HG02938 (cell line): Measurements from ENCODE around the gene ATP6V0A1.

Source experiments
- ATAC-seq: cut with Tn5 transposase; IDR thresholded peaks from one replicate; pipeline ENCODE4 v1.9.1; 2021; ENCODE audit warnings: mild to moderate bottlenecking, moderate library complexity; ENCODE audit not compliant: unreplicated experiment

ATP6V0A1 gene

DNA sequence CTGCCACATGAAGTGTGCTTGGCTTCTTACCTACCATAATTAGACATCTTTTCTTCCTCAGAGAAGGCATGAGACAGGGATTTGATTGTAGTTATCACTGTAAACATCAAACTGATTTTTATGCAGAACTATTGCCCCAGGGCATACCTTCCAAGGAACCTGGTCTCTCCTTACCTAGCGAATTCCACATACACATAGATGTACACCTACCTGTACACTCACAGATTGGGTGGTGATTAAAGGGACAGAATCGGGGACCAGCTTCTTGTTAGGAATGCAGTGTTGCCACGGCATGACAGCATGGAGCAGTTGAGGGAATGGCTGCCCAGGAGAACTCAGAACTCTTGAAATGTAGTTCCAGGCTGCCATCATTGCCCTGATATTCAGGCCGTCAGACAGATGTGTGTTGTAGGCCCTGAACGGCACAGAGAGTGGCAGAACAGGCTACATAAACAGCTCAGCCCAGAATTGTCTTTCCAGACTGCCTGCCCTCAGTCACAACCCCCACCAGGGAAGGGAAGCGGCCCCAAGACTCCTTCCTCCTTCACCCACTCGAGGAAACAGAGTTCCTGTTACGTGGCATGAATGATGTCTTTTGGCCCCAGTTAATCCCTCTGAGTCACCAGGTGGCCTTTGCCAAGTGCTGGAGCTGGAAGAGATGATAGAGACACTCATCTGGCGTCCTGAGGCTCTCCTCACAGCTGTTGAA lies 59.5 kb downstream of the ATP6V0A1 start:
- no peak for ATAC-seq

DNA sequence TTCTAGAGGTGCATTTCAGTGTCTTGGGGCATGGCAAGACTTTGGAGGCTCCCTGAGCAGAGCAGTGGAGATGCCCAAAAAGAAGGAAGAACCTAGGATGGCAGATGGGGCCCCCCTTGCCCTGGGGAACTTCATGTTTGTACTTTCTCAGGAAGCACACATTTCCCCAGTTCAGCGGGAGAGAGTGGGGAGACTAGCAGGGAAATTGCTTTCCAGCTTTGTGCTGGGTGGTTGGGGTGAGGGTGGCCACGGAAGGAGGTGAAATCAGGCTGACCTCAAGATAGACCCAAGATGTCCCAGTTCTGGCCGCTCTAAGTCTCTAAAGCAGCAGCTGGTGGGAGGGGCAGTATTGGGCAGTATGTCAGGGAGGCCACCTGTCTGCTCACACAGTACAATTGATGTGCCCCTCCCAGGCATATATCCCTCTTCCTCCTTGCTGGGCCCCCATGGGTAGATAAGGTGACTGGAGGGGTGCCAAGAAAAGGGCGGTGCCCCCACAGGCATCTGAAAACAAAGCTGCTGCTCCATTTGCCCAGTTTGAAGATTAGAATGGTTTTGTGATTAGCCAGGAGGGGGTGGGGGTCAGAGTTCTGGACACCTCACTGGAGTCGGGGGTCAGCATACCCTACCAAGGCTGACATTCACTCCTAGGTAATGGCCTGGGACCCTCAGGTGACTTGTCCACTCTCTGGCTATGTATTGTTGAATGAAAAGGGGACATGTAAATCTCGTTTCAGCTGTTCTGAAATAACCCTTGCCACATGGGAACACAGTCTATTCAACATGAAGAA lies 60.3 kb downstream of the ATP6V0A1 start:
- ATAC-seq, result no peak

DNA sequence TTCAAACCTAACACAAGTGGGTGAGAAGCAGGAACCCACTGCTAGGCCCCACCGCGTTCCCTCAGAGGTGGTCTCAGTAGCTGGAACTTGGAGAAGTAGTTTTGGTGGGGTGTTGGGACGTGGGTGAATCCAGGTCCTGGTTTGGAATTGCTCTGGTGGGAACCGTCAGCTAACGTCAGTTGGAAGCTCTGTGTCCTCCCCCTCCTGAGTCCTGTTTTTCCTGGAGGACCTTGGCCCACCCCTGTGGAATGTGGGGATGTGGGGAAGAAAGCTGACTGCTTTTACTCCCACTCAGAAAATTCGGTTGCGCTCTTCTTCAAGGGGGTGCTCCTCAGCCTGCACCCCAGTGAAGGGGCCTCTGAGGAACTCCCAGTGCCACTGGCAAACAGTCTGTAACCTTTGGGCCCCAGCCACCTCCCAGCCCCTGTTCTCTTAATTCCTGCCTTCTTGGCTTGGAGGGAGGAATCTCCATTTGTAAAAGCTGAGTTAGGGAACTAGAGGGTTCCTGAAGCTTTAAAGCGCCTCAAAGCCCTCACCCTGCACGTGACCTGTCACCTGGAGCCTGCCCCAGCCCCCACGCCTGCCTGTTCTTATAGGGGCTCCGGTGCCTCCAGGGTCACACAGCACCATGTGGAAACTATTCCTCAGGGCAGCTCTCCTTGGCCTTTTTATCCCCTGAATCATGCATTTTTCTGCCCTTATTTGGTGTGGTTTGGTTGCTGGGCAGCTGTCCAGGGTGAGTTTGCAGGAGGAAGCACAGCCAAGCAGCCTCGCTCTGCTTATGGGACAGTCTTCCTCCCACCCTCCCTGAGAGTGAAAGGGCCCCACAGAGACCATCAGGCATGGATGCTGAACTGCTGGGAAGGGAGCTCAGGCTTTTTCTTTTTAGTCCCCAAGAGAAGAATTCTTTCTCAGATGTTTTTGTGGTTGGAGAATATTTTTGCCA lies 61.1 kb downstream of the ATP6V0A1 start:
- ATAC-seq, result no peak

DNA sequence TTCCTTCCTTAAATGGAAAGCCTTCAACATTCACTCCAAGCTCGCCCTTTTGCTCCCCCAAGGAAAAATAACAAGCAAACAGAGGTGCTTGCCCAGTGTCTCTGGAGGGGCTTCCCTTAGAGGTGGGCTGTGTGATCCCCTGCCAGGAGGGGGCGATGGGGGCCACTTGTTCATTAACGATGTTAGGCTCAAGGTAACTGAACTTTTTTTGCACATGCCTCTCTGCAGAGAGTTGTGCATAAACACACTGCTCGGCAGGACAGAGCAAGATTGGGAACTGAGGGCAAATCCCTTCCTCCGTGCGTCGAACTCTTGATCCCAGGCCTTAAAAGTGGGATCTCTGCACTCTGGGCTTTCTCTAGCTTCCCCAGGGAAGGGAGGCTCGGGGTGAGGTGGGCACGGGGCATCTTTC lies 61.9 kb downstream of the ATP6V0A1 start:
- no peak for ATAC-seq

DNA sequence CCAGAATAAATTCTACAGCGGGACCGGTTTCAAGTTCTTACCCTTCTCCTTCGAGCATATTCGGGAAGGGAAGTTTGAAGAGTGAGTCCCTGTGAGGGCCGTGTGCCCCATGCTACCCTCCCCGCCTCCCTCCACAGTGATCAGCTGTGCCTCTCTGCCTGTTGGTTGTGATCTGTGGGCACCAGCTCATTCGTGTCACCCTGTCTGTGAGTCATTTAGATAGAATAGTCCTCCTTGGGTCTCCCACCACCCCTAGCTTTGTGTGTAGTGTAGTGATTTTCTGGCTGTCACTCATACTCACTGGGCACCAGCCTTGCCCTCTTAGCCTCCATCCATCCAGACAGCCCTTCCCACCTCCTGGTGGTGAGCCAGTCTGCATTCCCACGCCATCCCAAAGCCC lies 62.4 kb downstream of the ATP6V0A1 start:
- ATAC-seq, result no peak

DNA sequence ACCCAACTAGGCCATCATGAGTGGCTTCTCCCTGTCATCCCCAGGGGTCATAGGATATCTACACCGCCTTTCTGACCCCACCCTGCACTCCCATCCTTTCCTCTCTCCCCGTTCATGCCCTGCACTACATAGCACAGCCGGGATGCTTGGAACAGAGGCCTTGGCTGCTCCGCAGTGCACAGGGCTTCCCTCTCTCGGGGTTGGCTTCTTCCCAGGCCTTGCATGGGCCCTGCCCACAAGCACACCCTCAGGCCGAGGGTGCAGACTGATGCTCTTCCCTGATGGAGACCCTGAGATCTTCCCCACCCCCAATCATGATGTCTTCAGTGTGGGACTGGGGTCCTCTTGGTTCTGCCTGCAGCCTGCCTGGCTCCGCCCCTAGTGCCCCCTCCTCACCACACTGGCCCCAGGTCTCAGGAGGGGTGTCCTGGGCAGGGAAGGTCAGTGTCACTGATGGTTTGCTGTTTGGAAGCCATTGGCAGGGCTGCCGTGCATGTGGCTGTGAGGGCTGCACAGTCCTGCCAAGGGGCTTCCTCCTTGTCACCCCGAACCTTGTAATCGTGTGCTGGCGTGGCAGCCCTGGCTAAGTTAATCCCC lies 63.1 kb downstream of the ATP6V0A1 start:
- no peak for ATAC-seq

DNA sequence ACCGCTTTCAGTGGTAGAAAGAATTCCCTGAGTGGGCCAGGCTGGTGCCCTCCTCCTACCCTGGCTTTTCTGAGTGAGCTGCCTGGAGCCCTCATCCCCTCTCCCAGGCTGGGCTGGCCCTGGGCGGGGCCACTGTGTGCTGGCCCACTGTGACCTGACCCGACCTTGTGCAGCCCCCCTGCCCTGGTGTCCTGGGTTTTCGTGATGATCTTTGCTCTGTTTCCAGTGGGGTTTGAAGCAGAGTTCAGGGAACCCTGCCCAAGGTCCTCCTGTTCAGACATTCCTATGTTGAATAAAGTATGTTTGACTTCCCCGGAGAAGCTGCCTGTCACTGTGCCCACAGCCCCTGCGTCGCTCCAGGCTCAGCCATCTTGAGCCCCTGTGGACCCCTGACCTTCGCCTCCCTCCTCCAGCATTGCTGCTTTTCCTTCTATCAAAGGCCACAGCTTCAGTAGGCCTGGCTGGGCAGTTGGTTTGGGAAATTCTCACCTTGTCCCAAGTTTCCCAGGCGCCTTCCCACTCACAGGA lies 63.6 kb downstream of the ATP6V0A1 start:
- ATAC-seq, result no peak

DNA sequence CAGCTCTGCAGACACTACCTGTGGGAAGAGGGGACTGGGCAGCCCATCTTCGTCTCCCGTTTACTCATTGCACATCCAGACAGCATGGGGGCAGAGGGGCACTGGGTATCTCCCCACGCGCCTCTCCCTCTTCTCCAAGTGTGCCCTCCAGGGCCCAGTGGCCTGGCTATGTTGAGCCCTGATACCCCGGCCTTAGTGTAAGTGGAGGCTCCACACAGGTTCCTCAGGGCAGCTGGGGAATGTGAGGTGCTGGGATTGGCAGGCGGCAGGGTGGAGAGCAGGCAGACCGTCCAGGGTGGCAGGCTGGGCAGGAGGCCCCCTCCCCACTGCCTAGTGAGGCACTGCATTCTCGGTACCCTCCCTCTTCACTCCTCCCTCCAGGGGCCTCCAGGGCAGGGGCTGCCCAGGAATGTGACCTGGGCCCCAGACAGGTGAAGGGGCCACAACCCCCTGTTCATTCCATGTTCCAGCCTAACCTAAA lies 64.2 kb downstream of the ATP6V0A1 start:
- no peak for ATAC-seq

DNA sequence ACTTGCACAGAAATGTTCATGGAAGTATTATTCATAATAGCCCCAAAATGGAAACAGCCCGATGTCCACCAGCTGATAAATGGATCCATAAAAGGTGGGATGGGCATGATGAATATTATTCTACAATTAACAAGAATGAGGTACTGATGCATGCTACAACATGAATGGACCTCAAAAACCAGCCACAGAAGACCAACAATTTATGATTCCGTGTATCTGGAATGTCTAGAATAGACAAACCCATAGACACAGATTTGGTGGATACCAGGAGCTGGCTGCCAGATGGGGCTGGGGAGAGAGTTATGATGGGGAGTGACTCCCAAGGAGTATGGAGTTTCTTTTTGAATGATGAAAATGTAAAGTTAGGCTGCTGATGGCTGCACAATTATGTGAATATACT lies 66.5 kb downstream of the ATP6V0A1 start:
- ATAC-seq, result no peak

DNA sequence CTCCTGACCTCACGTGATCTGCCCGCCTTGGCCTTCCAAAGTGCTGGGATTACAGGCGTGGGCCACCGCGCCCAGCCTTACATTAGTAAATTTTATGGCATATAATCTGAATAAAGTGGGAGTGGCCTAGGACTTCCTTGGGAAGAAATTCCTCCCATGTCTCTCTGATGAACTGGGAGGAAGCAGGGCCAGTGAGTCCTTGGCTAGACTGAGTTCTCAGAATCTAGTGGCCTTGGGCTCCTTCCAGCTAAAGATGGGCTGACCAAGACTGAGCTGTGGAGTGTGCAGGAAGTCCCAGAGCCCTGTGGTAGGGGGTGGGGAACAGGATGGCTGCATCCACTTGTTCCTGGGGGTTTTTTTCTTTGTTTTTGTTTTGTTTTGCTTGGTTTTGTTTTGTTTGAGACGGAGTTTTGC lies 67.4 kb downstream of the ATP6V0A1 start:
- ATAC-seq, result no peak

DNA sequence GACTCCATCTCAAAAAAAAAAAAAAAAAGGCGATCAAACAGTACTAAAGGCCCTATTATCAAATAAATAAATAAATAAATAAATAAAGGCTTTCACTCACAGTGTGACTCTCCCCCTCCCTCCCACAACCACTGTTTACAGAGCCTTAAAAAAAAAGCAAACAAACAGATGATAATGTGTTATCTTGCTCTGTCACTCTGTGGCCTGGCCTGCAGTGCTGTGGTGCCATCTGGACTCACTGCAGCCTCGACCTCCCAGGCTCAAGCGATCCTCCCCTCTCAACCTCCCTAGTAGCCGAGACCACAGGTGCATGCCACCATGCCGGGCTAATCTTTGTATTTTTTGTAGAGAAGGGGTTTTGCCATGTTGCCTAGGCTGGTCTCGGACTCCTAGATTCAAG lies 69.3 kb downstream of the ATP6V0A1 start:
- ATAC-seq, result no peak

DNA sequence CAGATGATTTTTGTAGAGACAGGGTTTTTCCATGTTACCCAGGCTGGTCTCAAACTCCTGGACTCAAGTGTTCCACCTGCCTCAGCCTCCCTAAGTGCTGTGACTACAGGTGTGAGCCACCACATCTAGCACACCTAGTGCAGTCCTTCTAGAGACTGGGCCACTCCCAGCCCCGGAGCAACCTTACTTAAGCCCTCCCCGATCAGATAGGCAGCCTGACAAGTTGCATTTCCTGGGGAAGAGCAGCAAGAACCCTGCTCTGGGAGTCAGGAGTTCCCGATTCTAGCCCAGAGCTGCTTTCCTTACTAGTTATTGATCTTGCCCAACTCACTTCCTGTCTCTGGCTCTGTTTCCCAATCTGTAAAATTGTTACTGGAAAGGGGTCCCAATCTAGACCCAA lies 70.4 kb downstream of the ATP6V0A1 start:
- no peak for ATAC-seq

DNA sequence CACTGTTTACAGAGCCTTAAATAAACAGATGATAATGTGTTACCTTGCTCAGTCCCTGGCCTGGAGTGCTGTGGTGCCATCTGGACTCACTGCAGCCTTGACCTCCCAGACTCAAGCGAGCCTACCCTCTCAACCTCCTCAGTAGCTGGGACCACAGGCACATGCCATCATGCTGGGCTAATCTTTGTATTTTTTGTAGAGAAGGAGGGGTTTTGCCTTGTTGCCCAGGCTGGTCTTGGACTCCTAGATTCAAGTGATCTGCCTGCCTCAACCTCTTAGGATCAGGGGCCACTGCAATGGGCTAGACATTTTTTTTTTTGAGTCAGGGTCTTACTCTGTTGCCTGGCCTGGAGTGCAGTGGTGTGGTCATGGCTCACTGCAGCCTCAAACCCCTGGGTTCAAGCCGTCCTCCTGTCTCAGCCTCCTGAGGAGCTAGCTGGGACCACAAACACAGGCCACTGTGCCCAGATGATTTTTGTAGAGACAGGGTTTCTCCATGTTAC lies 72.3 kb downstream of the ATP6V0A1 start:
- ATAC-seq, result no peak

DNA sequence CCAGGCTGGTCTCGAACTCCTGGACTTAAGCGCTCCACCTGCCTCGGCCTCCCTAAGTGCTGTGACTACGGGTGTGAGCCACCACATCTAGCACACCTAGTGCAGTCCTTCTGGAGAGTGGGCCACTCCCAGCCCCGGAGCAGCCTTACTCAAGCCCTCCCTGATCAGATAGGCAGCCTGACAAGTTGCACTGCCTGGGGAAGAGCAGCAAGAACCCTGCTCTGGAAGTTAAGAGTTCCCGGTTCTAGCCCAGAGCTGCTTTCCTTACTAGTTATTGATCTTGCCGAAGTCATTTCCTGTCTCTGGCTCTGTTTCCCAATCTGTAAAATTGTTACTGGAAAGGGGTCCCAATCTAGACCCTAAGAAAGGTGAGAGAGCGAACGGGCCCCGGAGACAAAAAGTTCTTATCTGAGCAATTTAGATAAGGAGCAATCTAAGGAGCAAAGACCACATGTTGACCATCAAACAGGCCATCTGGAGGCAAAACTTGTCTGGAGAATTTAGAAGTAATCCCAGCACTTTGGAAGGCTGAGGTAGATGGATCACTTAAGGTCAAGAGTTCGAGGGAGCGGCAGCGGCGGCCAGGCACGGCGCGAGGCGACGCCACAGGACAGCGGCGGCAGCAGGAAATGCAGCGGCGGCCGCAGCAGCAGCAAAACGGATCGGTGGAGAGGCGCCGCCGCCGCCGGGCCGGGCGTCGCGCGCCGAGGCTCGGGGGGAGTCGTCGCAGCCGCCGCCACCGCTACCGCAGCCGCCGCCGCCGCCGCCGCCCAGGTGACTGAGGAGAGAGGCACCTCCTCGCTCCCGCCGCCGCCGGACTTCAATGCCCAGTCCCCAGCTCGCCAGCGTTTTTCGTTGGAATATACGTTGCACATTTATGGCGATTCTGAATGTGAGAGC lies 73.0 kb downstream of the ATP6V0A1 start:
- no peak for ATAC-seq

DNA sequence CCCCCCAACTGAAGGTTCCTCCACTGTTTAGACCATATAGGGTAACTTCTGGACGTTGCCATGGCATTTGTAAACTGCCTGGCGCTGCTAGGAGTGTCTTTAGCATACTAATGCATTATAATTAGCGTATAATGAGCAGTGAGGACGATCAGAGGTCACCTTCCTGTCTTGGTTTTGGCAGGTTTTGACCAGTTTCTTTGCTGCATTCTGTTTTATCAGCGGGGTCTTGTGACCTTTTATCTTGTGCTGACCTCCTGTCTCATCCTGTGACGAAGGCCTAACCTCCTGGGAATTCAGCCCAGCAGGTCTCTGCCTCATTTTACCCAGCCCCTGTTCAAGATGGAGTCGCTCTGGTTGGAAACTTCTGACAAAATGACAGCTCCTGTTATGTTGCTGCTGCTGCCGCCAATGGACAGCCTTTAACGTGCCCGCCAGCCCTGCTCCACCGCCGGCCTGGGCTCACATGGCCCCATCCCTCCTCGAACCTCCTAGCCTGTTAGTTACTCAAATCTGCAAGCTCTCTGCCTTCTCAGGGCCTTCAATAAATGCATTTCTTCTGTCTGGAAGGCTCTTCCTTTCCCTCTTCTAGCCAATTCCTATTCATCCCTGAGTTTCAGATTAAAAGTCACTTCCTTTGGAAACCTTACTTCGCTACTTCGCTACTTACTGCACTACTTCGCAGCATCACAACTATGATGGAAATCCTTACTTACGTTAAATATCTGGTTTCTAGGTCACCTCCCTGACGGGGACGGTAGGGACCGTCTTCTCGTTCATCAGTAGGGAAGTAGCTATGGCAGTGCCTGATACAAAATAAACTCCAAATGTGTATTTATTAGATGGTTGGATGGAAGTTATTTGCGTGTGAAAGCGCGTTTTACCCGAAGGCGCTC lies 76.7 kb downstream of the ATP6V0A1 start:
- no peak for ATAC-seq

DNA sequence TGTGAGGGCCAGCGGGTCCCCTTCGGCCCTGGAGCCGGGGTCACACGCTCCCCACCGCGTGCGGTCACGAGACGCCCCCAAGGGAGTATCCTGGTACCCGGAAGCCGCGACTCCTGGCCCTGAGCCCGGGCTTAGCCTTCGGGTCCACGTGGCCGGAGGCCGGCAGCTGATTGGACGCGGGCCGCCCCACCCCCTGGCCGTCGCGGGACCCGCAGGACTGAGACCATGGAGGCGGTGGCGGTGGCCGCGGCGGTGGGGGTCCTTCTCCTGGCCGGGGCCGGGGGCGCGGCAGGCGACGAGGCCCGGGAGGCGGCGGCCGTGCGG lies 77.3 kb downstream of the ATP6V0A1 start, which contains the start of gene NAGLU:
NAGLU (plus strand) TSS at position 194 of the 324 bp plus-strand sequence; CDS start at position 226, 32 bp downstream.
- ATAC-seq, result peak; percentile 70

DNA sequence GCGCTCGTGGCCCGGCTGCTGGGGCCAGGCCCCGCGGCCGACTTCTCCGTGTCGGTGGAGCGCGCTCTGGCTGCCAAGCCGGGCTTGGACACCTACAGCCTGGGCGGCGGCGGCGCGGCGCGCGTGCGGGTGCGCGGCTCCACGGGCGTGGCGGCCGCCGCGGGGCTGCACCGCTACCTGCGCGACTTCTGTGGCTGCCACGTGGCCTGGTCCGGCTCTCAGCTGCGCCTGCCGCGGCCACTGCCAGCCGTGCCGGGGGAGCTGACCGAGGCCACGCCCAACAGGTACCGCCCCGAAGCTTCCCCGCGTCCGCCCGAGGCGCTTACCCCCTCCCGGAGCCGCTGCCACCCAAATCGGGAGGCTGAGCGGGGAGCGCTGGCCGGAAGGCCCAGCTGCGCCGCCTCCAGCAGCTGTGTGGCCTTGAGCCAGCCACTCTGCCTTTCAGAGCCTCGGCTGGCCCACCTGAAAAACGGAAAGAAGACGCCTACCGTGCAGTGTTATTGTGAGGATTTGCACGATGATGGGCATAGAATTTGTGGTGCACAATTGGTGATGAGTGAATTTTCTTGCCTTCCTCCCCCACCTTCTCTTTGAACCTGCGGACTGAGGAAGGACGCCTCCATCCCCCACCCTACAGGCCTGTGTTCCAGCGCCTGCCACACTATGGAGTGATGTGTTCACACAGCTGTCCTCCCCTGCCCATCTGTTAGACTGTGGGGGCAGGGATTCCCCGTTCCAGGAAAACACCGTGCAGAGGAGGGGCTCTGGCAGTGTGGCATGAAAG lies 77.9 kb downstream of the ATP6V0A1 start:
- ATAC-seq, result peak; percentile 63
